ENCODE data around the gene TMEM119.
"Not testable (repeated sequence)": the region's sequence is repeated elsewhere in the genome, so short reads cannot be mapped to it uniquely, and the experiment has no call there.

The TMEM119 gene

DNA sequence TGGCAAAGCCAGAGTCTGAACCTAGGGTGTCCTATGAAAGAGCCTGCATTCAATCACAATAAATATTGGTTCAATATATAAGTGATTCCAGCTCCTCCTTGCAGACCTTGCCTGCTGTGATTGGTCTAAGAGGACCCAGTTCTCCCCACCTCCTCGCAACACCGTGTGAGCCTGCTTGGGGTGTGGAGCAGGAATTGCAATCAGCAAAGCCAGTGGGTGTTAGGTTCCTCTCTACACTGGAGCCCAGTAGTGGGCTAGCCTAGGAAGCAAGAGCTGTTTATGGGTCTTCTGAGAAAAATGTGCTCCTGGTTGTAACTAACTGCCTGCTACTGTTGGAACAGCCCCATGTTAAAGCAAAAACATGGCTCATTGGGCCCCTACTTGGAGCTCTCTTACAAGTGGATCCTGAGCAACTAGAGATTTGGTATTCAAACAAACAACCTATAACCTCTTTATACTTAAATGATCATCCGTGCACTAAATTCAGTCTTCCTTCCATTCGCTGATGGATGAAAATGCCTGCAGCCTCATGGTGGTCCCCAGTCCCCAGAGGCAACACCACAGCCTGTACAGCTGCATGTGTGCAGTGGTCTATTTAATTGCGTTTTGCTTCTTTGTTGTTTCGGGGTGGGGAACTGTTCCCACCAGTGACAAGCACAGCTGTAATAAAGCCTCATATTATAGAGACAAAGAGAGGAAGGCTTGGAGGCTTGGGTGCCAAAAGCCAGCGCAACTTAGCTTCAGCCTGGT lies 39.5 kb upstream of the TMEM119 start:
- FAIRE-seq (no peak), DNase-seq (ENCODE audit: insufficient read length, low spot score) (no peak)
- no peak for TF ChIP-seq CTCF (IDR thresholded peaks at IDR 0.05; ENCODE audit: insufficient read depth, missing control alignments)

DNA sequence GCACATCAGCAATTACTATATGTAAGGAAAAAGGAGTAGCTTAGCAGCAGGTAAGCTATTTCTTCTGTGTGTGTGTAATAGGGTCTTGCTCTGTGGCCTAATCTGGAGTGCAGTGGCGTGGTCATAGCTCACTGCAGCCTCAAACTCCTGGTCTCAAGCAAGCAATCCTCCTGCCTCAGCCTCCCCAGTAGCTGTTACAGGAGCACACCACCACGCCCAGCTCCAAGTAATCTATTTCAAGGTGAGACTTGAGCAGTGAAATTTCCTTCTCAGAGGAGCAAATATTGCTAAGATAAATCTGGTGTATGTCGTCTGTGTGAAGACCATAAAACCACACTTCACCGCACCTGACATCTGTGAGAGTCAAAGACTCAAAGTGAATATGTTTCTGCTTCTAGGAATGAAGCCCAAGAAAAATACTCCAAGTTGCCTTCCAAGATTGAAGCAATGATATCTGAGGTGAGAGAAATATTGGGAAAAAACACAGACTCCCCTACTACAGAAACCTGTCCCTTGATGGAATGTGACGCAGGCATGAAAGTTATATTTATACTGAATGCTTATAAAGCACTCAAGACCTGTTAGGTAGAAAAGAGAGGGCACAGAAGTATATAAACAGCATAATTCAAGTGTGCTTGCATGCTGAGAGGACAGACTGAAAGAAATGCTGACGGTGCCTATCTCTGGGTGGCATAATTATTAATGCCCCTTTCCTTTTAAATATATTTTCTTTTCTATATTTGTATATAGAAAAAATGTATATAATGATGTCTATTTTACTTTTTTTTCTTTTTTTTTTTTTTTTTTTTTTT lies 38.3 kb upstream of the TMEM119 start:
- DNase-seq (ENCODE audit: insufficient read length, low spot score) = no peak

DNA sequence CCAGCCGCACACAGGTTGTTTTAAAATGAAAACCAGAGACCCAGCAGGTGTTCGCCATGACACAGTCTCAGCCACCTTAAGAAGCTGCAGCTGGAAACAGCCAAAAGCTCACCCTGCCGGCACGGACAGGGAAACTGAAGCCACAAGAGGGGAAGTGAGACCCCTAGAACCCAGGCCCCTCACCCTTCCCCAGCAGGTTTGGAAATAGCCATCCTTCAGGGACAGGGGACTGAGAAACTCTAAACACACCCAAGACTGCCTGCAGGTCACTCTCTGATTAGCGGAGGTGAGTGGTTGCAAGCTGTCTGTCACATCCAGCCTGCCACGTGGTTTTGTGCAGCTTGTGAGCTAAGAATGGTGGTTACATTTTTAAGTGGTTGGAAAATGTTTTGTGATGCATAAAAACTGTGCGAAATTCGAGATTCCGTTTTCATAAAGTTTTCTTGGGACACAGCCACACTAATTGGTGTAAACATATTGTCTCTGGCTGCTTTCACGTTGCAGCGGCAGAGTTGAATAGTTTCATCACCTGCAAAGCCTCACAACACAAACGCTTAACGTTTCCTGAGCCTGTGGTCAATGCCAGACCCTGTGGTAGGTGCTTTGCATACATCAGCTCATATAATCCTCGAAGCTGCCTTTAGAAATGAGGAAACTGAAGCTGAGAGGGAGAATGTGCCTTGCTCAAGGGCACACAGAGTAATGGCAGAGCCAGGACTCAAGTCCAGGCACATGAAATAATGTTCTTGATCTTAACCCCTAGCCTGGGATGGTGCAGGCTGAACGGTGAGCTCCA lies 37.5 kb upstream of the TMEM119 start:
- FAIRE-seq (no peak), DNase-seq (ENCODE audit: insufficient read length, low spot score) (no peak)
- no peak for TF ChIP-seq CTCF (IDR thresholded peaks at IDR 0.05; ENCODE audit: insufficient read depth, missing control alignments)

More for the DNA sequence above, 38.3 kb upstream of the TMEM119 start:
- TF ChIP-seq CTCF (IDR thresholded peaks at IDR 0.05; ENCODE audit: insufficient read depth, missing control alignments) = no peak
- FAIRE-seq = no peak

DNA sequence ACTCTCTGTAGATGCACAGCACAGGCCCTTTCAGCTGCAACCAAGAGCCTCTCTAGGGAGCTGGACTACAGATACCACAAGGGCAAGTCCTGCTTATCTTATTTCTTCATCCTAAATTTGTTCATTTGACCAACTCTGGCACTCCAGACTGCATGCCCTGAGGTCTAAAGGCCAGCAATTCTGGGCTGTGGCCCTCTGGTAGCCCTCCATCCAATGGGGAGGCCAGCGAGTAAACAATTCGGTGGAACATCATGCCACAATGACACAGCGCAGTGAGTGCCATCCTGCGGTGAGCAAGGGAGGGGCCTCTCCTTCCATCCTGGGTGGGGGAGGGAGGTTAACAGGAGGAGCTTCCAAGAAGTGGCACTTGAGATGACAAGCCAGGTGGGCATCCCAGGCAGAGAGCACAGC lies 36.5 kb upstream of the TMEM119 start:
- TF ChIP-seq CTCF (IDR thresholded peaks at IDR 0.05; ENCODE audit: insufficient read depth, missing control alignments) = no peak

GRCh38 chr12:108633534-108634248 lies 35.8 kb upstream of the TMEM119 start, which contains the start of gene SELPLG:
TSS of gene SELPLG (minus strand) at chr12:108633894. CDS start at chr12:108624307, 9,587 bp downstream.
- DNase-seq (ENCODE audit: insufficient read length, low spot score) = no peak
- no peak for FAIRE-seq
- TF ChIP-seq CTCF (IDR thresholded peaks at IDR 0.05; ENCODE audit: insufficient read depth, missing control alignments) = no peak

More for the DNA sequence above, 36.5 kb upstream of the TMEM119 start:
- no peak for DNase-seq (ENCODE audit: insufficient read length, low spot score)
- FAIRE-seq = no peak

DNA sequence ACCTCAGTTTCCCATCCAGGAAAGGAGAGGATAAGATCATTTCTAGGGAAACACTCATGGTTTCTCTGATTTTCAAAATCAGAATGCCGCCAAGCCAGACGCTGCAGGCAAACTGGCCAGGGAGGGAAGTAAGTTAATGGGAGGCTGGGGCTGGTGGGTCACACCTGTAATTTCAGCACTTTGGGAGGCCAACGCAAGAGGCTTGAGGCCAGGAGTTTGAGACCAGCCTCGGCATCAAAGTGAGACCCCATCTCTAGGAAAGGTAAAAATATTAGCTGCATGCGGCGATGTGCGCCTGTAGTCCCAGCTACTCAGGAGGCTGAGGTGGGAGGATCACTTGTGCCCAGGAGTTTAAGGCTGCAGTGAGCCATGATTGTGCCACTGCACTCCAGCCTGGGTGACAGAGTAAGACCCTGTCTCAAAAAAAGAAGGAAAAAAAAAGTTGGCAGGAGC lies 35.2 kb upstream of the TMEM119 start:
- TF ChIP-seq CTCF (IDR thresholded peaks at IDR 0.05; ENCODE audit: insufficient read depth, missing control alignments) = no peak
- DNase-seq (ENCODE audit: insufficient read length, low spot score) = no peak
- no peak for FAIRE-seq

- not testable (repeated sequence) for DNase-seq (ENCODE audit: insufficient read length, low spot score); FAIRE-seq
Measured at GRCh38 chr12:108631261-108631660, 33.4 kb upstream of the TMEM119 start.
